GM12878 (cell line): ENCODE results near the gene PPIG.

Experiments
- ATF7 ChIP-seq: fragments of 450-650 bp; IDR thresholded peaks from 2 replicates; pipeline ENCODE4 v1.6.1; 2016; ENCODE audit warnings: low read depth, mild to moderate bottlenecking
- CREB1 ChIP-seq: IDR thresholded peaks from 2 replicates; pipeline ENCODE4 v1.6.1; 2012; ENCODE audit warnings: low read depth, mild to moderate bottlenecking, inconsistent platforms
- IKZF1 ChIP-seq: fragments of 450-650 bp; conservative IDR thresholded peaks from 2 replicates; pipeline ENCODE4 v1.6.1; 2017; ENCODE audit warnings: antibody characterized with exemption, mild to moderate bottlenecking
- TF ChIP-seq, protein P1 (sequence below): IDR thresholded peaks from 2 replicates; pipeline ENCODE4 v1.6.1; 2011; ENCODE audit warnings: mild to moderate bottlenecking, low read depth, low read length, moderate library complexity; ENCODE audit not compliant: insufficient replicate concordance

GRCh38 chr2:169662744-169663143, 78.6 kb downstream of the PPIG start:
- TF ChIP-seq, protein P1, sequence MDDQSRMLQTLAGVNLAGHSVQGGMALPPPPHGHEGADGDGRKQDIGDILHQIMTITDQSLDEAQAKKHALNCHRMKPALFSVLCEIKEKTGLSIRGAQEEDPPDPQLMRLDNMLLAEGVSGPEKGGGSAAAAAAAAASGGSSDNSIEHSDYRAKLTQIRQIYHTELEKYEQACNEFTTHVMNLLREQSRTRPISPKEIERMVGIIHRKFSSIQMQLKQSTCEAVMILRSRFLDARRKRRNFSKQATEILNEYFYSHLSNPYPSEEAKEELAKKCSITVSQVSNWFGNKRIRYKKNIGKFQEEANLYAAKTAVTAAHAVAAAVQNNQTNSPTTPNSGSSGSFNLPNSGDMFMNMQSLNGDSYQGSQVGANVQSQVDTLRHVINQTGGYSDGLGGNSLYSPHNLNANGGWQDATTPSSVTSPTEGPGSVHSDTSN: no peak
- TF ChIP-seq CREB1 (no peak), IKZF1 (no peak), ATF7 (no peak)
